ENCODE results near the gene SRC. TPM values are rescaled to one million over a fixed set of nuclear protein-coding genes. Genes with fewer than 3 reads are reported as not detected.

Gene SRC
- total RNA-seq, 1 experiment from 2014 or later = 185 TPM

DNA sequence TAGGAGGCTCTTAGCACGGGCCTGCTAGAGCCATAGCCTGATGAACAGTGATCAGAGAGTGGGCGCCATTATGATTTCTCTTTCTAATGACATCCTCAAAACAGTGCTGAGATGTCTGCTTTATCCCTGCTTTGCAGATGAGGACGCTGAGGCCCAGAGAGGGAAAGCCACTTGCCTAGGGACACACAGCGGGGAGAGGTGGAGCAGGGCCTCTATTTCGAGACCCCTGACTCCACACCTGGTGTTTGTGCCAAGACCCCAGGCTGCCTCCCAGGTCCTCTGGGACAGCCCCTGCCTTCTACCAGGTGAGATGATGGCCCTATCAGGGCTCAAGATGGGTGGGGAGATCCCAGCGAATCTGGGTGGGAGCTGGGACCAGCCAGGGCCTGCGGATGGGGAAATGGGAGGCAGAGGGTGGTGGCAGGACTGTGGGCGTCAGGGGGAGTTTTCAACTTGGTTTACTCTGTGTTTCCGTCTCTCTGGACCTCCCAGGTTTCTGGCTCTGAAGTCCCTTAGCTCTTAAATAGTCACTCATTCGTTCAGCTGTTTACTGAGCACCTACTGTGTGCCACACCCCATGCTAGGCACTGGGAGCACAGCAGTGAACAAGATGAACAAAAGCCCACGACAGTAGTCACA lies 36.7 kb downstream of the SRC start:
- Mint-ChIP-seq H3K4me3 (ENCODE audit: low read depth, unreplicated experiment) (no peak overlapping the region), H3K4me1 (ENCODE audit: low read depth, unreplicated experiment) (peaks cover 75% of the 10 kb centered on the region), H3K27me3 (ENCODE audit: unreplicated experiment) (no peaks in the 10 kb centered on the region), H3K36me3 (ENCODE audit: insufficient read depth, unreplicated experiment) (peaks cover 94% of the 10 kb centered on the region), H3K27ac (ENCODE audit: unreplicated experiment) (peak overlapping the region; percentile 64), H3K9me3 (ENCODE audit: low read depth, unreplicated experiment) (no peaks in the 10 kb centered on the region)
- DNase-seq = no peak
- BruUV-seq (replicated peaks) = no TSS peak
- intact Hi-C loops (cut with micrococcal nuclease; ENCODE audit: unreplicated experiment) = loop anchor here (5.0 kb wide), 2 partner anchors 90 to 115 kb away; no protein-coding TSS in a partner anchor
- TF ChIP-seq, protein P1, sequence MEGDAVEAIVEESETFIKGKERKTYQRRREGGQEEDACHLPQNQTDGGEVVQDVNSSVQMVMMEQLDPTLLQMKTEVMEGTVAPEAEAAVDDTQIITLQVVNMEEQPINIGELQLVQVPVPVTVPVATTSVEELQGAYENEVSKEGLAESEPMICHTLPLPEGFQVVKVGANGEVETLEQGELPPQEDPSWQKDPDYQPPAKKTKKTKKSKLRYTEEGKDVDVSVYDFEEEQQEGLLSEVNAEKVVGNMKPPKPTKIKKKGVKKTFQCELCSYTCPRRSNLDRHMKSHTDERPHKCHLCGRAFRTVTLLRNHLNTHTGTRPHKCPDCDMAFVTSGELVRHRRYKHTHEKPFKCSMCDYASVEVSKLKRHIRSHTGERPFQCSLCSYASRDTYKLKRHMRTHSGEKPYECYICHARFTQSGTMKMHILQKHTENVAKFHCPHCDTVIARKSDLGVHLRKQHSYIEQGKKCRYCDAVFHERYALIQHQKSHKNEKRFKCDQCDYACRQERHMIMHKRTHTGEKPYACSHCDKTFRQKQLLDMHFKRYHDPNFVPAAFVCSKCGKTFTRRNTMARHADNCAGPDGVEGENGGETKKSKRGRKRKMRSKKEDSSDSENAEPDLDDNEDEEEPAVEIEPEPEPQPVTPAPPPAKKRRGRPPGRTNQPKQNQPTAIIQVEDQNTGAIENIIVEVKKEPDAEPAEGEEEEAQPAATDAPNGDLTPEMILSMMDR (IDR thresholded peaks at IDR 0.05; ENCODE audit: unreplicated experiment) = no peak
- CTCF ChIA-PET = no interaction called here

DNA sequence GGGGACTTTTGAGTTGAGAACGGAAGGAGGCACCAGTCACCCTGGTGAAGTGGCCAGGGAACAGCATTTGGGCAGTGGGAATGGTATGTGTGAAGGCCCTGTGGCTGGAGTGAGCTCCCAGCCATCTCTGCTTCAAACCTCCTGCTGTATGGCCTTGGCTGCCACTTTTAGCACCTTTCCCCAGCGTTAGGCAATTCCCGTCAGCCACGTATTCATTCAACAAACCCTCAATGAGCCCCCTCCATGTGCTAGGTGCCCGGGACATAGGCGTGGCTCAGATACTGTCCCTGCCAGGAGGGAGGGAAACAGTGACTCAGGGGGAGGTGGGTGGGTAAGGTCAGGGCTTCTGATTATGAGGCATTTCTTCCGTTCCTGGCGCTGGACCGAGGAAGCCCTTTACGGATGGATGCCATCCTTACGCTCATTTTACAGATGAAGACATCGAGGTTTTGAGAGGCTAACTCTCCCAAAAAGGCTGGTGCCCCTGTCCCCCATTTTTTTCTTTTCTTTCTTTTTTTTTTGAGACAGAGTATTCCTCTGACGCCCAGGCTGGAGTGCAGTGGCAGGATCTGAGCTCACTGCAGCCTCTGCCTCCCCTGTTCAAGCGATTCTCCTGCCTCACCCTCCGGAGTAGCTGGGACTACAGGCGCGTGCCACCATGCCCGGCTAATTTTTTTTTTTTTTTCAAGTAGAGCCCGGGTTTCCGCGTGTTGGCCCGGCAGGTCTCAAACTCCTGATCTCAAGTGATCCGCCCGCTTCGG lies 37.5 kb downstream of the SRC start:
- peaks cover 67% of the 10 kb centered on the region for H3K4me1 Mint-ChIP-seq (ENCODE audit: low read depth, unreplicated experiment)
- H3K27me3 Mint-ChIP-seq (ENCODE audit: unreplicated experiment) = no peaks in the 10 kb centered on the region
- no peak overlapping the region for H3K4me3 Mint-ChIP-seq (ENCODE audit: low read depth, unreplicated experiment)
- TF ChIP-seq, protein P1 (IDR thresholded peaks at IDR 0.05; ENCODE audit: unreplicated experiment) = no peak
- H3K27ac Mint-ChIP-seq (ENCODE audit: unreplicated experiment) = peak overlapping the region; percentile 64
- intact Hi-C loops (cut with micrococcal nuclease; ENCODE audit: unreplicated experiment) = loop anchor here (5.0 kb wide), 2 partner anchors 91 to 116 kb away; no protein-coding TSS in a partner anchor
- peaks cover 95% of the 10 kb centered on the region for H3K36me3 Mint-ChIP-seq (ENCODE audit: insufficient read depth, unreplicated experiment)
- peak; percentile 47 for DNase-seq
- H3K9me3 Mint-ChIP-seq (ENCODE audit: low read depth, unreplicated experiment) = no peaks in the 10 kb centered on the region
- CTCF ChIA-PET = no interaction called here
- BruUV-seq (replicated peaks) = no TSS peak

DNA sequence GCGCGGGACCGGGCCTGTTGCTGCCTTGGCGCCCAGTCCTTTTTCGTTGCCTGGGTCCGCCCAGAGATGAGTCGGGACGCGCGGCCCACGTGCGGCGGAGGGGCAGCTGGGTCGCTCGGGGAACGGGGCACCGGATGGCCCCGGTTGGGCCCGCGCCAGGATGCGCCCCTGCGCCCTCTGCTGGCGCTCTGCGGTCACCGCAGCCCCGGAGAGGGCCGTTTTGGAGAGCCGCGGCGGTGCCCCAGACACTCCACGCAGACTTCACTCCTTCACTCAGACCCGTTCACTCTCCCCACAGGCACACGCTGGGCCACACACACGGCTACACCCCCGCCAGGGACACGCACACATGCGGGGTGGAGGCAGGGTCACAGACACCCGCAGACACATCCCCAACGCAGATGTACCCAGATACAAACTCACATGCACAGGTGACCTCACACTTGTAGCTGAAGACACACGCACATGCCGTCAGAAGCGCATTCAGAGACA lies 38.8 kb downstream of the SRC start:
- H3K36me3 Mint-ChIP-seq (ENCODE audit: insufficient read depth, unreplicated experiment) = peaks cover 92% of the 10 kb centered on the region
- no TSS peak for BruUV-seq (replicated peaks)
- no peaks in the 10 kb centered on the region for H3K9me3 Mint-ChIP-seq (ENCODE audit: low read depth, unreplicated experiment)
- CTCF ChIA-PET = interaction anchor here (1.4 kb wide), 1 partner anchor 108 kb away, joined by 4 read pairs; no protein-coding TSS in a partner anchor
- H3K4me3 Mint-ChIP-seq (ENCODE audit: low read depth, unreplicated experiment) = no peak overlapping the region
- intact Hi-C loops (cut with micrococcal nuclease; ENCODE audit: unreplicated experiment) = loop anchor here (5.0 kb wide), 2 partner anchors 92 to 117 kb away; no protein-coding TSS in a partner anchor
- TF ChIP-seq, protein P1 (IDR thresholded peaks at IDR 0.05; ENCODE audit: unreplicated experiment) = peak; percentile 96
- DNase-seq = peak; percentile 63
- H3K4me1 Mint-ChIP-seq (ENCODE audit: low read depth, unreplicated experiment) = peaks cover 54% of the 10 kb centered on the region
- peak overlapping the region; percentile 72 for H3K27ac Mint-ChIP-seq (ENCODE audit: unreplicated experiment)
- H3K27me3 Mint-ChIP-seq (ENCODE audit: unreplicated experiment) = no peaks in the 10 kb centered on the region

DNA sequence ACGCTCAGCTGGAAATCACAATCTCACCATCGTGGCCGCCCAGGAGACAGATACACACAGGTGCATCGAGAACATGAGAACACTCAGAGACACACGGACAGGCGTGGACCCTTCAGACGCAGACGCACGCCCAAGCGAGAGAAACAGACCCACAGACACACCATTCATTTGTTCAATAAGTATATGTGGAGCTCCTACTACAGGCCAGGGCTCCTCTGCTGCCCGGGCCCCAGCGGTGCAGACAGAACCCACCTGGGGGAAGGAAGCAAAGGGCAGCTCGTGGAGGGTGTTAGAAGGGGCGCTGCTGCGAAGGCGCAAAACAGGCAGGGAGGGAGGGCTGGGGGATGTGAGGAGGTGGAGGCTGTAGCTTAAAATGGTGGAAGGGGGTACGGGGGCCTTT lies 39.2 kb downstream of the SRC start:
- peaks cover 50% of the 10 kb centered on the region for H3K4me1 Mint-ChIP-seq (ENCODE audit: low read depth, unreplicated experiment)
- intact Hi-C loops (cut with micrococcal nuclease; ENCODE audit: unreplicated experiment) = no loop called here
- TF ChIP-seq, protein P1 (IDR thresholded peaks at IDR 0.05; ENCODE audit: unreplicated experiment) = no peak
- H3K27me3 Mint-ChIP-seq (ENCODE audit: unreplicated experiment) = no peaks in the 10 kb centered on the region
- no peak overlapping the region for H3K4me3 Mint-ChIP-seq (ENCODE audit: low read depth, unreplicated experiment)
- no peak for DNase-seq
- CTCF ChIA-PET = interaction anchor here (1.4 kb wide), 1 partner anchor 109 kb away, joined by 4 read pairs; no protein-coding TSS in a partner anchor
- H3K36me3 Mint-ChIP-seq (ENCODE audit: insufficient read depth, unreplicated experiment) = peaks cover 92% of the 10 kb centered on the region
- no peaks in the 10 kb centered on the region for H3K9me3 Mint-ChIP-seq (ENCODE audit: low read depth, unreplicated experiment)
- no TSS peak for BruUV-seq (replicated peaks)
- peak overlapping the region; percentile 72 for H3K27ac Mint-ChIP-seq (ENCODE audit: unreplicated experiment)
